Activated CD4-positive, alpha-beta T cell treated with anti-CD3 and anti-CD28 coated beads, Interleukin-2, amount 10 ng/mL, durations not matched to agents 7 days and 5 days (primary cell): Measurements from ENCODE around the gene SPAG9. TPM values are rescaled to one million over a fixed set of nuclear protein-coding genes. Genes with fewer than 3 reads are reported as not detected.

Experiments
- CTCF ChIA-PET: fragments of 350-600 bp; sonication (Branson Sonifier 250); formaldehyde crosslinking; loops from one replicate; lab custom pipeline; 2021; ENCODE audit warnings: antibody characterized with exemption; lab: Charles Lee
- POLR2A ChIA-PET: fragments of 350-600 bp; sonication (Branson Sonifier 250); formaldehyde crosslinking; loops from one replicate; lab custom pipeline; 2021; ENCODE audit warnings: antibody characterized with exemption; lab: Charles Lee
- DNase-seq: peaks from one replicate; pipeline ENCODE4 v3.0.0-alpha.2; 2020
- H3K27ac Mint-ChIP-seq: one replicate; pipeline ENCODE4 v1.8.0; 2021; ENCODE audit warnings: mild to moderate bottlenecking, moderate library complexity, mixed read lengths
- H3K27me3 Mint-ChIP-seq: one replicate; pipeline ENCODE4 v1.8.0; 2021; ENCODE audit warnings: mixed read lengths
- H3K36me3 Mint-ChIP-seq: one replicate; pipeline ENCODE4 v1.8.0; 2021; ENCODE audit warnings: low read depth, mixed read lengths
- H3K4me1 Mint-ChIP-seq: one replicate; pipeline ENCODE4 v1.8.0; 2021; ENCODE audit warnings: mixed read lengths
- H3K4me3 Mint-ChIP-seq: one replicate; pipeline ENCODE4 v1.8.0; 2021; ENCODE audit warnings: mild to moderate bottlenecking, moderate library complexity, mixed read lengths
- H3K9me3 Mint-ChIP-seq: one replicate; pipeline ENCODE4 v1.8.0; 2021; ENCODE audit warnings: mixed read lengths
- total RNA-seq, 2 experiments: library from RNA; stranded (reverse); gene quantifications; one replicate each; pipeline ENCODE4 v1.2.3, GENCODE V29; 2021

Gene SPAG9
- total RNA-seq, 2 experiments from 2014 or later, result 43.6 to 58.5 TPM

GRCh38 chr17:50927287-50927686 is 193.4 kb downstream of the SPAG9 start:
- Mint-ChIP-seq H3K4me3 (no peak overlapping the region), H3K27ac (no peak overlapping the region), H3K9me3 (no peaks in the 10 kb centered on the region), H3K36me3 (no peaks in the 10 kb centered on the region), H3K4me1 (peaks cover 39% of the 10 kb centered on the region), H3K27me3 (peaks cover 23% of the 10 kb centered on the region)
- CTCF ChIA-PET, result interaction anchor here (1.1 to 2.2 kb wide), 5 partner anchors 7 to 75 kb away, joined by 4 to 7 read pairs (median 4); no protein-coding TSS in a partner anchor
- DNase-seq, result no peak
- POLR2A ChIA-PET, result interaction anchor here (1.0 kb wide), 1 partner anchor 61 kb away, joined by 3 read pairs; the partner anchor contains the start of gene TOB1

- H3K9me3 Mint-ChIP-seq, result no peaks in the 10 kb centered on the region
- no peak overlapping the region for H3K27ac Mint-ChIP-seq
- peak; percentile 47 for DNase-seq
- peaks cover 21% of the 10 kb centered on the region for H3K27me3 Mint-ChIP-seq
- peaks cover 35% of the 10 kb centered on the region for H3K4me1 Mint-ChIP-seq
- no peak overlapping the region for H3K4me3 Mint-ChIP-seq
- no peaks in the 10 kb centered on the region for H3K36me3 Mint-ChIP-seq
- ChIA-PET CTCF (interaction anchor here (0.9 to 2.2 kb wide), 9 partner anchors 8 to 74 kb away, joined by 3 to 7 read pairs (median 4); no protein-coding TSS in a partner anchor), POLR2A (interaction anchor here (1.0 kb wide), 1 partner anchor 60 kb away, joined by 3 read pairs; the partner anchor contains the start of gene TOB1)
Measured at GRCh38 chr17:50926523-50926922, 194.1 kb downstream of the SPAG9 start.

- H3K36me3 Mint-ChIP-seq, result no peaks in the 10 kb centered on the region
- ChIA-PET POLR2A (no interaction called here), CTCF (interaction anchor here (0.6 to 2.2 kb wide), 8 partner anchors 9 to 269 kb away, joined by 3 to 7 read pairs (median 3); no protein-coding TSS in a partner anchor)
- DNase-seq, result no peak
- H3K9me3 Mint-ChIP-seq, result no peaks in the 10 kb centered on the region
- H3K4me3 Mint-ChIP-seq, result no peak overlapping the region
- H3K27ac Mint-ChIP-seq, result no peak overlapping the region
- H3K27me3 Mint-ChIP-seq, result peaks cover 20% of the 10 kb centered on the region
- peaks cover 33% of the 10 kb centered on the region for H3K4me1 Mint-ChIP-seq
Measured at GRCh38 chr17:50925296-50925891, 195.3 kb downstream of the SPAG9 start.

- H3K27ac Mint-ChIP-seq, result no peak overlapping the region
- H3K9me3 Mint-ChIP-seq, result no peaks in the 10 kb centered on the region
- H3K4me1 Mint-ChIP-seq, result peaks cover 38% of the 10 kb centered on the region
- DNase-seq, result no peak
- ChIA-PET POLR2A (no interaction called here), CTCF (interaction anchor here (0.8 to 1.2 kb wide), 3 partner anchors 8 to 162 kb away, joined by 3 to 4 read pairs (median 3); no protein-coding TSS in a partner anchor)
- no peaks in the 10 kb centered on the region for H3K36me3 Mint-ChIP-seq
- peaks cover 15% of the 10 kb centered on the region for H3K27me3 Mint-ChIP-seq
- no peak overlapping the region for H3K4me3 Mint-ChIP-seq
Measured at GRCh38 chr17:50924800-50925199, 195.9 kb downstream of the SPAG9 start.

- Mint-ChIP-seq H3K27me3 (peaks cover 13% of the 10 kb centered on the region), H3K4me3 (no peak overlapping the region), H3K27ac (no peak overlapping the region), H3K36me3 (no peaks in the 10 kb centered on the region), H3K4me1 (peaks cover 41% of the 10 kb centered on the region), H3K9me3 (no peaks in the 10 kb centered on the region)
- DNase-seq, result no peak
- ChIA-PET CTCF (no interaction called here), POLR2A (no interaction called here)
Measured at GRCh38 chr17:50924300-50924699, 196.4 kb downstream of the SPAG9 start.

- DNase-seq, result no peak
- ChIA-PET POLR2A (no interaction called here), CTCF (no interaction called here)
- Mint-ChIP-seq H3K4me1 (peaks cover 46% of the 10 kb centered on the region), H3K27ac (no peak overlapping the region), H3K9me3 (no peaks in the 10 kb centered on the region), H3K27me3 (peaks cover 10% of the 10 kb centered on the region), H3K4me3 (no peak overlapping the region), H3K36me3 (no peaks in the 10 kb centered on the region)
Measured at GRCh38 chr17:50923611-50924010, 197.1 kb downstream of the SPAG9 start.

- Mint-ChIP-seq H3K9me3 (no peaks in the 10 kb centered on the region), H3K4me1 (peaks cover 52% of the 10 kb centered on the region), H3K36me3 (no peaks in the 10 kb centered on the region), H3K27me3 (peaks cover 6% of the 10 kb centered on the region), H3K4me3 (no peak overlapping the region), H3K27ac (no peak overlapping the region)
- POLR2A ChIA-PET, result interaction anchor here (1.1 kb wide), 1 partner anchor 56 kb away, joined by 4 read pairs; the partner anchor contains the start of gene TOB1
- CTCF ChIA-PET, result interaction anchor here (0.6 to 2.5 kb wide), 5 partner anchors 9 to 33 kb away, joined by 3 to 6 read pairs (median 6); no protein-coding TSS in a partner anchor
- DNase-seq, result no peak
Measured at GRCh38 chr17:50922721-50923405, 197.8 kb downstream of the SPAG9 start.

GRCh38 chr17:50922107-50922506 is 198.6 kb downstream of the SPAG9 start:
- Mint-ChIP-seq H3K27ac (peak overlapping the region; percentile 4), H3K27me3 (peaks cover 6% of the 10 kb centered on the region), H3K4me1 (peaks cover 48% of the 10 kb centered on the region), H3K36me3 (no peaks in the 10 kb centered on the region), H3K4me3 (no peak overlapping the region), H3K9me3 (no peaks in the 10 kb centered on the region)
- no peak for DNase-seq
- POLR2A ChIA-PET, result interaction anchor here (1.1 kb wide), 1 partner anchor 56 kb away, joined by 4 read pairs; the partner anchor contains the start of gene TOB1
- CTCF ChIA-PET, result interaction anchor here (1.5 to 2.5 kb wide), 4 partner anchors 9 to 34 kb away, joined by 6 read pairs; no protein-coding TSS in a partner anchor

- ChIA-PET CTCF (interaction anchor here (1.5 to 2.5 kb wide), 4 partner anchors 10 to 35 kb away, joined by 6 read pairs; no protein-coding TSS in a partner anchor), POLR2A (no interaction called here)
- DNase-seq, result no peak
- Mint-ChIP-seq H3K4me1 (peaks cover 47% of the 10 kb centered on the region), H3K27me3 (peaks cover 5% of the 10 kb centered on the region), H3K4me3 (no peak overlapping the region), H3K36me3 (no peaks in the 10 kb centered on the region), H3K9me3 (no peaks in the 10 kb centered on the region), H3K27ac (peak overlapping the region; percentile 73)
Measured at GRCh38 chr17:50920891-50921586, 199.6 kb downstream of the SPAG9 start.

GRCh38 chr17:50920041-50920410 is 200.6 kb downstream of the SPAG9 start:
- ChIA-PET CTCF (no interaction called here), POLR2A (no interaction called here)
- Mint-ChIP-seq H3K4me3 (no peak overlapping the region), H3K27ac (peak overlapping the region; percentile 94), H3K27me3 (peaks cover 4% of the 10 kb centered on the region), H3K36me3 (no peaks in the 10 kb centered on the region), H3K4me1 (peaks cover 52% of the 10 kb centered on the region), H3K9me3 (no peaks in the 10 kb centered on the region)
- DNase-seq, result no peak

- Mint-ChIP-seq H3K36me3 (no peaks in the 10 kb centered on the region), H3K4me1 (peaks cover 54% of the 10 kb centered on the region), H3K27ac (peak overlapping the region; percentile 94), H3K9me3 (no peaks in the 10 kb centered on the region), H3K27me3 (peaks cover 3% of the 10 kb centered on the region), H3K4me3 (peak overlapping the region; percentile 35)
- ChIA-PET CTCF (interaction anchor here (1.5 kb wide), 1 partner anchor 67 kb away, joined by 6 read pairs; no protein-coding TSS in a partner anchor), POLR2A (no interaction called here)
- peak; percentile 91 for DNase-seq
Measured at GRCh38 chr17:50919321-50920040, 201.2 kb downstream of the SPAG9 start.

GRCh38 chr17:50918933-50919296 is 201.8 kb downstream of the SPAG9 start:
- peaks cover 55% of the 10 kb centered on the region for H3K4me1 Mint-ChIP-seq
- POLR2A ChIA-PET, result no interaction called here
- CTCF ChIA-PET, result interaction anchor here (0.7 to 1.5 kb wide), 3 partner anchors 10 to 67 kb away, joined by 3 to 6 read pairs (median 3); no protein-coding TSS in a partner anchor
- peak overlapping the region; percentile 94 for H3K27ac Mint-ChIP-seq
- no peaks in the 10 kb centered on the region for H3K9me3 Mint-ChIP-seq
- H3K4me3 Mint-ChIP-seq, result peak overlapping the region; percentile 35
- H3K27me3 Mint-ChIP-seq, result no peaks in the 10 kb centered on the region
- DNase-seq, result peak; percentile 43
- no peaks in the 10 kb centered on the region for H3K36me3 Mint-ChIP-seq
